Neural cell (in vitro differentiated cells): ENCODE data around the gene FBXO21. TPM values are rescaled to one million over a fixed set of nuclear protein-coding genes. Genes with fewer than 3 reads are reported as not detected.
"Not testable (repeated sequence)": the region's sequence is repeated elsewhere in the genome, so short reads cannot be mapped to it uniquely, and the experiment has no call there.

Source experiments
- H2AFZ ChIP-seq: fragments of 200-600, 300-800 bp; sonication (generic), shearing (Covaris generic); 2 replicates; pipeline ENCODE4 v1.6.0; 2014; ENCODE audit warnings: low read depth, mild to moderate bottlenecking, antibody characterized with exemption, low read length, moderate library complexity
- H3F3A ChIP-seq: fragments of 200-600 bp; shearing (Covaris generic); 2 replicates; pipeline ENCODE4 v1.6.1; 2016; ENCODE audit warnings: mild to moderate bottlenecking, moderate library complexity, mixed read lengths, antibody characterized with exemption, low read length; ENCODE audit not compliant: insufficient read depth, poor library complexity, severe bottlenecking
- H3K27ac ChIP-seq: fragments of 200-600, 300-800 bp; sonication (generic), shearing (Covaris generic); 2 replicates; pipeline ENCODE4 v1.5.1; 2014; ENCODE audit warnings: mild to moderate bottlenecking, low read length, moderate library complexity
- H3K27me3 ChIP-seq: fragments of 300-800, 200-600 bp; sonication (generic), shearing (Covaris generic); 2 replicates; pipeline ENCODE4 v1.6.0; 2014; ENCODE audit warnings: mild to moderate bottlenecking, low read depth, low read length, moderate library complexity; ENCODE audit not compliant: insufficient read depth
- H3K36me3 ChIP-seq: fragments of 300-800, 200-600 bp; sonication (generic), shearing (Covaris generic); 2 replicates; pipeline ENCODE4 v1.5.1; 2014; ENCODE audit warnings: mild to moderate bottlenecking, antibody characterized with exemption, low read length, moderate library complexity; ENCODE audit not compliant: insufficient read depth
- H3K4me2 ChIP-seq: fragments of 300-800, 200-600 bp; sonication (generic), shearing (Covaris generic); 2 replicates; pipeline ENCODE4 v1.6.0; 2014; ENCODE audit warnings: mild to moderate bottlenecking, low read length
- H3K4me3 ChIP-seq: fragments of 300-800, 200-600 bp; sonication (generic), shearing (Covaris generic); 2 replicates; pipeline ENCODE4 v1.5.1; 2014; ENCODE audit warnings: mild to moderate bottlenecking, low read length, moderate library complexity
- H3K79me2 ChIP-seq: fragments of 200-600 bp; shearing (Covaris generic); replicated peaks from 2 replicates; pipeline ENCODE4 v1.6.0; 2014; ENCODE audit warnings: mild to moderate bottlenecking, low read length, moderate library complexity; ENCODE audit not compliant: insufficient read depth
- H3K9ac ChIP-seq: fragments of 300-800, 200-600 bp; sonication (generic), shearing (Covaris generic); 2 replicates; pipeline ENCODE4 v1.6.1; 2016; ENCODE audit warnings: mild to moderate bottlenecking, low read length, mixed read lengths
- H3K9me2 ChIP-seq: fragments of 200-600 bp; shearing (Covaris generic); 2 replicates; pipeline ENCODE4 v1.6.1; 2016; ENCODE audit warnings: mild to moderate bottlenecking, low read length, mixed read lengths; ENCODE audit not compliant: insufficient read depth
- H3K9me3 ChIP-seq: fragments of 200-600, 300-800 bp; sonication (generic), shearing (Covaris generic); 2 replicates; pipeline ENCODE4 v1.6.1; 2016; ENCODE audit warnings: mild to moderate bottlenecking, mixed run types, low read length, moderate library complexity, mixed read lengths
- H4K20me1 ChIP-seq: fragments of 200-600 bp; shearing (Covaris generic); 2 replicates; pipeline ENCODE4 v1.6.1; 2016; ENCODE audit warnings: mild to moderate bottlenecking, mixed run types; ENCODE audit not compliant: insufficient read depth
- CTCF ChIP-seq: fragments of 450-650 bp; IDR thresholded peaks from 2 replicates; pipeline ENCODE4 v1.5.1; 2014; ENCODE audit warnings: antibody characterized with exemption, mild to moderate bottlenecking, moderate library complexity; ENCODE audit not compliant: poor library complexity, severe bottlenecking
- EP300 ChIP-seq: fragments of 450-650 bp; conservative IDR thresholded peaks from 2 replicates; pipeline ENCODE4 v1.6.1; 2014; ENCODE audit warnings: antibody characterized with exemption, mild to moderate bottlenecking, moderate library complexity; ENCODE audit not compliant: poor library complexity, severe bottlenecking
- EZH2 ChIP-seq: fragments of 200-600, 300-800 bp; shearing (Covaris generic), sonication (generic); IDR thresholded peaks from 2 replicates; pipeline ENCODE4 v1.6.1; 2014; ENCODE audit warnings: antibody characterized with exemption, low read length, borderline replicate concordance, mild to moderate bottlenecking; ENCODE audit not compliant: insufficient read depth, poor library complexity, severe bottlenecking
- MXI1 ChIP-seq: fragments of 450-650 bp; conservative IDR thresholded peaks from 2 replicates; pipeline ENCODE4 v1.6.1; 2014; ENCODE audit warnings: antibody characterized with exemption, mild to moderate bottlenecking; ENCODE audit not compliant: poor library complexity, severe bottlenecking
- POLR2AphosphoS5 ChIP-seq: IDR thresholded peaks from 2 replicates; pipeline ENCODE4 v1.6.1; 2012
- RAD21 ChIP-seq: fragments of 450-650 bp; conservative IDR thresholded peaks from 2 replicates; pipeline ENCODE4 v1.6.1; 2014; ENCODE audit warnings: antibody characterized with exemption, mild to moderate bottlenecking, moderate library complexity
- REST ChIP-seq: IDR thresholded peaks from 2 replicates; pipeline ENCODE4 v1.6.1; 2012; ENCODE audit warnings: borderline replicate concordance
- SMC3 ChIP-seq: fragments of 450-650 bp; conservative IDR thresholded peaks from 2 replicates; pipeline ENCODE4 v1.6.1; 2014; ENCODE audit warnings: antibody characterized with exemption, mild to moderate bottlenecking, moderate library complexity; ENCODE audit not compliant: poor library complexity
- TAF1 ChIP-seq: IDR thresholded peaks from 2 replicates; pipeline ENCODE4 v1.6.1; 2012; ENCODE audit warnings: low read depth
- polyA plus RNA-seq: library from polyadenylated mRNA; depleted of rRNA; stranded (reverse); fragments of >200 nt; gene quantifications from 2 replicates; pipeline ENCODE4 v1.2.3, GENCODE V29; 2014

FBXO21 gene
- polyA plus RNA-seq, 1 donor from 2014 or later: 127 TPM

- no peak overlapping the region for H3K27ac ChIP-seq
- H3F3A ChIP-seq: no peaks in the 10 kb centered on the region
- H3K4me2 ChIP-seq: no peak overlapping the region
- H3K79me2 ChIP-seq: no peaks in the 10 kb centered on the region
- H4K20me1 ChIP-seq: no peaks in the 10 kb centered on the region
- H3K9me2 ChIP-seq: no peaks in the 10 kb centered on the region
- no peak overlapping the region for H2AFZ ChIP-seq
- no peaks in the 10 kb centered on the region for H3K36me3 ChIP-seq
- no peaks in the 10 kb centered on the region for H3K27me3 ChIP-seq
- no peak overlapping the region for H3K9ac ChIP-seq
- H3K9me3 ChIP-seq: no peaks in the 10 kb centered on the region
- TF ChIP-seq SMC3 (no peak), MXI1 (no peak), POLR2AphosphoS5 (no peak), REST (no peak), RAD21 (no peak), EP300 (no peak), EZH2 (no peak), CTCF (no peak), TAF1 (no peak)
- no peak overlapping the region for H3K4me3 ChIP-seq
Measured at GRCh38 chr12:117109943-117110635, 80.2 kb downstream of the FBXO21 start.

- Histone ChIP-seq H3K9ac (no peak overlapping the region), H3K4me2 (no peak overlapping the region), H3K27ac (no peak overlapping the region), H3K9me2 (no peaks in the 10 kb centered on the region), H3K36me3 (no peaks in the 10 kb centered on the region), H3K79me2 (no peaks in the 10 kb centered on the region), H2AFZ (no peak overlapping the region), H3F3A (no peaks in the 10 kb centered on the region), H3K4me3 (no peak overlapping the region), H3K9me3 (no peaks in the 10 kb centered on the region), H4K20me1 (no peaks in the 10 kb centered on the region), H3K27me3 (no peaks in the 10 kb centered on the region)
- TF ChIP-seq POLR2AphosphoS5: no peak
- TF ChIP-seq RAD21: no peak
- no peak for TF ChIP-seq CTCF
- no peak for TF ChIP-seq TAF1
- TF ChIP-seq EZH2: no peak
- no peak for TF ChIP-seq EP300
- no peak for TF ChIP-seq SMC3
- no peak for TF ChIP-seq MXI1
- no peak for TF ChIP-seq REST
Measured at GRCh38 chr12:117105902-117106301, 84.4 kb downstream of the FBXO21 start.

- H3K79me2 ChIP-seq, H3K9me2 ChIP-seq, H3K27ac ChIP-seq, H3K36me3 ChIP-seq, H3K9me3 ChIP-seq, H2AFZ ChIP-seq, H4K20me1 ChIP-seq, H3F3A ChIP-seq, H3K4me2 ChIP-seq, H3K27me3 ChIP-seq, H3K9ac ChIP-seq, H3K4me3 ChIP-seq: not testable (repeated sequence)
Measured at GRCh38 chr12:117104003-117104402, 86.3 kb downstream of the FBXO21 start.
